Activated gamma-delta T cell treated with anti-CD3 and anti-CD28 coated beads, Interleukin-2, amount 50 U/mL, for 16 hours (primary cell): Measurements from ENCODE around the gene TNS1.

Experiments
- DNase-seq: peaks from one replicate; pipeline ENCODE4 v3.0.0-alpha.2; 2020; ENCODE audit warnings: low read depth

Gene TNS1

GRCh38 chr2:217912098-217913024 lies 90.4 kb downstream of the TNS1 start:
- no peak for DNase-seq

GRCh38 chr2:217911283-217912097 lies 91.3 kb downstream of the TNS1 start:
- no peak for DNase-seq

GRCh38 chr2:217910875-217911212 lies 92.0 kb downstream of the TNS1 start:
- no peak for DNase-seq

GRCh38 chr2:217909156-217909820 lies 93.5 kb downstream of the TNS1 start:
- no peak for DNase-seq

GRCh38 chr2:217908544-217908943 lies 94.3 kb downstream of the TNS1 start:
- no peak for DNase-seq

GRCh38 chr2:217907266-217907665 lies 95.5 kb downstream of the TNS1 start:
- DNase-seq: no peak

- no peak for DNase-seq
These were observed 96.0 kb downstream of the TNS1 start for GRCh38 chr2:217906798-217907197.

GRCh38 chr2:217905896-217906295 lies 96.9 kb downstream of the TNS1 start:
- no peak for DNase-seq

- no peak for DNase-seq
These were observed 97.4 kb downstream of the TNS1 start for GRCh38 chr2:217905395-217905794.

- DNase-seq: no peak
These were observed 98.2 kb downstream of the TNS1 start for GRCh38 chr2:217904614-217904965.

- DNase-seq: no peak
These were observed 98.8 kb downstream of the TNS1 start for GRCh38 chr2:217903859-217904613.

- no peak for DNase-seq
These were observed 99.5 kb downstream of the TNS1 start for GRCh38 chr2:217903142-217903858.

- no peak for DNase-seq
These were observed 100.2 kb downstream of the TNS1 start for GRCh38 chr2:217902379-217903141.

GRCh38 chr2:217901835-217902378 lies 100.9 kb downstream of the TNS1 start:
- no peak for DNase-seq

GRCh38 chr2:217901400-217901799 lies 101.4 kb downstream of the TNS1 start:
- no peak for DNase-seq

GRCh38 chr2:217900780-217901360 lies 101.9 kb downstream of the TNS1 start:
- no peak for DNase-seq

- no peak for DNase-seq
These were observed 102.6 kb downstream of the TNS1 start for GRCh38 chr2:217900010-217900779.

- no peak for DNase-seq
These were observed 103.4 kb downstream of the TNS1 start for GRCh38 chr2:217899231-217900009.
